HTR-8/SVneo (cell line): Measurements from ENCODE around the gene MYOG.

ENCODE experiments used
- DNase-seq: peaks from one replicate; pipeline ENCODE4 v3.0.0; 2011; ENCODE audit warnings: low spot score, mixed read lengths; ENCODE audit not compliant: insufficient read length
- FAIRE-seq: peaks from 2 replicates; lab custom pipeline; 2011; peaks lifted over from hg19 to GRCh38; lab: Jason Lieb, UNC

MYOG gene

GRCh38 chr1:203074610-203075009 lies 11.2 kb downstream of the MYOG start:
- FAIRE-seq, result no peak
- no peak for DNase-seq

- FAIRE-seq (no peak), DNase-seq (no peak)
These were observed 12.3 kb downstream of the MYOG start for GRCh38 chr1:203073469-203073868.

GRCh38 chr1:203072911-203073310 lies 12.9 kb downstream of the MYOG start:
- peak; percentile 20 for FAIRE-seq

GRCh38 chr1:203072002-203072602 lies 13.7 kb downstream of the MYOG start:
- no peak for FAIRE-seq
- DNase-seq, result no peak

More at GRCh38 chr1:203072911-203073310, 12.9 kb downstream of the MYOG start:
- no peak for DNase-seq

- DNase-seq (no peak), FAIRE-seq (no peak)
These were observed 16.6 kb downstream of the MYOG start for GRCh38 chr1:203069030-203069747.

GRCh38 chr1:203066965-203067364 lies 18.8 kb downstream of the MYOG start:
- DNase-seq, result no peak
- FAIRE-seq, result no peak

GRCh38 chr1:203065986-203066385 lies 19.8 kb downstream of the MYOG start:
- FAIRE-seq, result no peak
- DNase-seq, result no peak

- FAIRE-seq (no peak), DNase-seq (no peak)
These were observed 20.6 kb downstream of the MYOG start for GRCh38 chr1:203065191-203065590.

GRCh38 chr1:203063287-203063686 lies 22.5 kb downstream of the MYOG start:
- no peak for FAIRE-seq
- DNase-seq, result no peak

- DNase-seq, result no peak
- no peak for FAIRE-seq
These were observed 25.7 kb downstream of the MYOG start for GRCh38 chr1:203060115-203060514.

GRCh38 chr1:203059485-203059884 lies 26.3 kb downstream of the MYOG start:
- FAIRE-seq, result no peak
- DNase-seq, result no peak

GRCh38 chr1:203058676-203058935 lies 27.2 kb downstream of the MYOG start:
- FAIRE-seq (no peak), DNase-seq (no peak)

GRCh38 chr1:203057911-203058675 lies 27.7 kb downstream of the MYOG start:
- DNase-seq (no peak), FAIRE-seq (no peak)

- no peak for FAIRE-seq
- DNase-seq, result no peak
These were observed 29.3 kb downstream of the MYOG start for GRCh38 chr1:203056516-203056915.

GRCh38 chr1:203056012-203056411 lies 29.8 kb downstream of the MYOG start:
- DNase-seq (no peak), FAIRE-seq (no peak)

- no peak for DNase-seq
- FAIRE-seq, result no peak
These were observed 30.5 kb downstream of the MYOG start for GRCh38 chr1:203055161-203055799.

- DNase-seq, result no peak
- FAIRE-seq, result no peak
These were observed 31.2 kb downstream of the MYOG start for GRCh38 chr1:203054642-203055041.

- DNase-seq (no peak), FAIRE-seq (no peak)
These were observed 31.6 kb downstream of the MYOG start for GRCh38 chr1:203054184-203054583.

GRCh38 chr1:203052601-203053000 lies 33.2 kb downstream of the MYOG start:
- no peak for FAIRE-seq
- no peak for DNase-seq

- no peak for DNase-seq
These were observed 33.9 kb downstream of the MYOG start for GRCh38 chr1:203051841-203052324.

GRCh38 chr1:203050826-203051225 lies 35.0 kb downstream of the MYOG start:
- no peak for FAIRE-seq

More at GRCh38 chr1:203051841-203052324, 33.9 kb downstream of the MYOG start:
- no peak for FAIRE-seq

More at GRCh38 chr1:203050826-203051225, 35.0 kb downstream of the MYOG start:
- DNase-seq, result no peak
